Right kidney (tissue), 1 donor: ENCODE measurements around the gene VRK2.
"Not testable (repeated sequence)": the region's sequence is repeated elsewhere in the genome, so short reads cannot be mapped to it uniquely, and the experiment has no call there.

ENCODE experiments used
- DNase-seq: peaks from one replicate; pipeline ENCODE4 v3.0.0-alpha.2; 2016

VRK2 gene

DNA sequence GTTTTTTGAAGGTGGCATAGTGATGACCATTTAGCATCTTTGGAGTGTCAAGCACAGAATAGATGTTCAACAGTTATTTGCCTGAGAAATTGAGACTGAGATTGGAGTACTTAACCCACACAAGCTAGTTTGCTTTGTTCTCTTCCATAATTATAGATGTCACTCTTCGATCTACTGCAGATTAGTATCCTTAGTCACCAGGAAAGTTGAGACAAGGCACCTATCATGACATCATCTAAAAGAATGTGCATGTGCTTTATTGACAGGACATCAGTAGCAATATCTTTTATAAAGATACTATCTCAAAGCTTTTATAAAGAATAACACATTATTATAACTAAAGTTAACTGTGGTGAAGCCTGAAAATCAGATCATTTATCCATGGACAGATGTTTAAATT is 6.4 kb downstream of the VRK2 start:
- no peak for DNase-seq

DNA sequence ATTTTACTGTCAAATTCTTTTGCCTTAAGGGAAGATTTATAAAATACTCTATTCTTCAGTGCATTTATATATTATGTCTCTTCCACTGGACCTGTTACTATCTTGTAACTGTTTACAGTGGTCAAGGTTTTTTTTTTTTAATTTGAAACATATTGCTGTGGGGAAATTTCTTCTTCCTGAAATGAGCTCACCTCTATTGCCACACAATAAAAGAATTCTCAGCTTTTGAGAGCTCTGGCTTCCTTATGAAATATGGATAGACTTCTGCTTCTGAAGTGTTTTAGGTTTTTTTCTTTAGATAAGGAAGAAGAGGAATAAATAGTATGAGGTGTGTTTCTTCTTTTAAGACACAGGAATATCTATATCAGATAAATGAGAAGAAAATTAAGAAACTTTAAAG is 7.7 kb downstream of the VRK2 start:
- DNase-seq, result no peak

DNA sequence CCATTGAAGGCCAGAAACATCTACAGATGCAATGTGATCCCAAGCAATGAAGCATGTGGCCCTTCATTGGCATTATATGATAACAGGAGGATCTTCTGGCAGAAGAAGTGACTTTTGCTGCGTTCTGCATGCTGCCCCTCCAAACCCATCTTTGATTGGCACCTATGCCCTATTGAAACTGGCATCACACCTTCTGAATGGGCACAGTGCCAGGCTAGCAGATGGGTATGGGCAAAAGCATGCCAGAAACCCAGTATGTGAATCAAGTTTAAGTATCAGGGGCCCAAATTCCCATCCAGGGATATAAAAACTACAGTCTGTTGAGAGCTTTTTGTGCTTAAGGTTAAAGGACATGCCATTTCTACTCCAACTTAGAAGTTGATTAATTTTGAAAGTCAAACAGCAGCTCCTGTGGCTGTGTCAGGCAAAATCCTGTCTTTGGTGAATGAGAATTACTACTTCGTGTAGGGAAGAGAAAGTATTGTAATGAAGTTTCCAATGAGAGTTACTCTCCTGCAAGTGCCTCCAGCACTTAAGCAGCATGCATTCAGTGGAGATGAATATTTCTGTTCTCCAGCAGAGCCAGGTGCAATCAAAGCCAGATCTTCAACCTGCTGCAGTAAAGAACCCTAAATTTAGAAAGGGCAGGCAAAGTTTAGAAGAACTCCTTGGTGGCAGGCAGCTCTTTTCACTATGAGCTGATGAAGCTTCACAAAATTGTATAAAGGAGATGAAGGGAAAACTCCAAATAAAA is 8.6 kb downstream of the VRK2 start:
- no peak for DNase-seq

DNA sequence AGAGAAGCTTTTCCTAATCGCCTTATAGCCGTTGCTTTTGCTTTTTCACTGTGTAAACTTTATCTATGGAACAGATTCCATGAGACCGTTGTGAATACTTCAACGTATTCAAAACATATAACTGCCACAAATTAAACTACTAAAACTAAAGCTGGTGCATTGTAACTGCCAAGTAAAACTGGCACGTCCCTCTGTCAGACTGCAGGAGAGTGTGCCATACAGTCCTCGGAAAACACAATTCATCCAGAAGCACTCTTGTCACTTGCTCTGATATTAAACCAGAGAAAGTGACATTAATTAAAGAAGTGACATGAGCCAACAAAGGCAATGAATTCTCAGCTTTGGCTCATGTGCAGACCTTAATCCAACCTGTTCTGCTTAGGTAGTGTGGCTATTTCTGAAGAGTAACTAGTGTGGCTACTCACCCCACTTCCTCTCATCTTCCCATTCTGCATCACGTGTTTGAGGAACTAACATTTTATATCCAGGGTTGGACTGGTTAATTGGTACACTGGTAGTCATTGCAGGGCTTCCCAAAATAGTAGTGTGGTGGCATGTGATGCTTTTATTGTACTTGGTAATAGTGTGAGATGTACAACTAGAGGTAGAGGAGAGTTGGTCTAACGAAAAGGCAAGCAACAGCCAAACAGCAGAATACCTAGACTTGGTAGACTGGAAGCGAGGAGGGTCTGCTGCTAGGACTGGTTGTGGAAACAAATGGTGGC is 9.7 kb downstream of the VRK2 start:
- no peak for DNase-seq

DNA sequence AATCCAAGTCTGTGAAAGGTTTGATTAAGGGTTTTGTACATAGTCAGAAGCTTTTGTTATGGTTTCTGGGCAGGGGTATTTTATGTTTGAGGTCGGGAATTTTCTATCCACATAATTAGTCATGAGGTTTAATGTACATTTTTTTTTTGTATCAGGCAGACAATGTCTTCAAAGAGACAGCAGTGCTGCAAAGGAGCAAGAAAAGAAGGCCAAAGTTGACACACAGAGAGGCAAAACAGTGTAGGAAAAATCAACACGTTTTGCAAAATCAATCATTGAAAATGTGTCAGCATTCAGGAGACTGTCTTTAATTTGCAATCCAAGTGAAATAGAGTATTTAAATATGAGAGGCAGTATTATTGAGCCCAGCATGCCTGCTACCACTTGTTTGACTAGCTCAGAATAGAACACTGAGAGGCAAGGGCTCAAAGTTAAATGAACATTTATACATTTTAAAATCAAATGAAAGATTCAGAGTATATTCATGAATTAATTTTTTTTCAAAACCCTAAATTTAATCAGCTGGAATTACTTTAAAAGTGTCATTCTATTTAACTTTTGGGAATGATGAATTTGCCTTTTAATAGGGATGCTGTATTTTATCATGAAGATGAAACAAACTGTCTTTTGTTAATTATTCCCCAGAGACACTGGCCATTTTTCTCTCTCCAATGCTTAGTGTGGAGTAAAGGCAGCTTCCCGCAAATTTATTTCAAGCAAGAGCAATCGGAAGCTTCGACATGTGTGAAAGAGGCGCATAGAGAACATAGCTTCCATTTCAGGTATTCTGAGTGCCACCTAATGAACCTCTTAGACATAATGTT is 11.3 kb downstream of the VRK2 start:
- no peak for DNase-seq

DNA sequence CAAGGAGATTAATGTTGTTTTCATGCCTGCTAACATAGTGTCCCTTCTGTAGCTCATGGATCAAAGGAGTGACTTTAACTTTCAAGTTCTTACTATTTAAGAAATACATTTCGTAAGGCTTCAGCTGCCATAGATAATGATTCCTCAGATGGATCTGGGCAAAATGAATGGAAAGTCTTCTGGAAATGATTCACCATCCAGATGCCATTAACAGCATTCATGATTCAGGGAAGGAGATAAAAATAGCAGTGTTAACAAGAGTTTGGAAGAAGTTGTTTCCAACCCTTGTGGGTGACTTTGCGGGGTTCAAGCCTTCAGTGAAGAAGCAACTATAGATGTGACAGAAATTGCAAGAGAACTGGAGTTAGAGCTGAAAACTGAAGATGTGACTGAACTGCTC is 17.0 kb downstream of the VRK2 start:
- DNase-seq, result no peak

DNA sequence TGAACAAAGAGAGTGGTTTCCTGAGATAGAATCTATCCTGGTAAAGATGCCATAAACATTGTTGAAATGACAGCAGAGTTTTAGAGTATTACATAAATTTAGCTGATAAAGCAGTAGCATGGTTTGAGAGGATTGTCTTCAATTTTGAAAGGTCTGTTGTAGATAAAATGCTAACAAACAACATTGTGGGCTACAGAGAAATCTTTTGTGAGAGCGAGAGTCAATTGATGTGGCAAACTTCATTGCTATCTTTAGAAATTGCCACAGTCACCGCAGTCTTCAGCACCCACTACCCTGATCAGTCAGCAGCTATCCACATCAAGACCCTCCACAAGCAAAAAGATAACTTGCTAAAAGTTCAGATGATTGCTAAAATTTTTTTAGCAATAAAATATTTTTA is 17.5 kb downstream of the VRK2 start:
- DNase-seq, result no peak

DNA sequence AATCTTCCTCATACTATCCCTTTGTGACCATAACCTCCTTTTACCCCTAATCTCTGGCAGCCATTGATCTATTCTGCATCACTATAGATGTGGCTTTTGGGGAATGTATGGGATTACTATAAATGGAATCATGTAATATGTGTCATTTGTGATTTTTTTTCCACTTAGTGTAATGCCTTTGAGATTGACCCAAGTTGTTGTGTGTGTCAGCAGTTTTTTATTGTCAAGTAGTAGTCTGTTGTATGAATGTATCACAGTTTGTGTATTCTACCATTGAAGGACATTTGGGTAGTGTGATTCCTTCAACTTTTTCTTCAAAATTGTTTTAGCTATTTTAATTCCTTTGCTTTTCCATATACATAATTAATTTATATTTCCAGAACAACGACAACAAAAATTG is 18.6 kb downstream of the VRK2 start:
- DNase-seq, result no peak

DNA sequence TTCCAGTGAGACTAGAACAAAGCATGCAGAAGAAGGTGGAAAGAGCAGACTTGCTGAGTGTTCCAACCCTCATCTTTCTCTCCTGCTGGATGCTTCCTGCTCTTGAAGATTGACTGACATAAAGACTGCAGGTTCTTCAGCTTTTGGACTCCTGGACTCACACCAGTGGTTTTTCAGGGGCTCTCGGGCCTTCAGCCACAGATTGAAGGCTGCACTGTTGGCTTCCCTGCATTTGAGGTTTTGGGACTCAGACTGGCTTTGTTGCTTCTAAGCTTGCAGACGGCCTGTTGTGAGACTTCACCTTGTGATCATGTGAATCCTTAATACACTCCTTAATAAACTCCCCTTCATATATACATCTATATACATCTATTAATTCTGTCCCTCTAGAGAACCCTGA is 20.4 kb downstream of the VRK2 start:
- no peak for DNase-seq

DNA sequence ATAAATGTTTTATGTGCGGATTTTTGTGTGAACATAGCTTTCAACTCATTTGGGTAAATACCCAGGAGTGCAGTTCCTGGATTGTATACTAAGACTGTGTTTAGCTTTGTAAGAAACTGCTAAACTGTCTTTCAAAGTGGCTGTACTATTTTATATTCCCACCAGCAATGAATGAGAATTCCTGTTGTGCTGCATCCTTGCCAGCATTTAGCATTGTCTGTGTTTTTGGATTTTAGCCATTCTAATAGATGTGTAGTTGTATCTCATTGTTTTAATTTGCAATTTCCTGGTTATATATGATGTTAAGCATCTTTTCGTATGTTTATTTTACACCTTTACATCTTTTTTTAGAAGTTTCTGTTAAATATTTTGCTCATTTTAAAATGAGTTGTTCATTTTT is 24.2 kb downstream of the VRK2 start:
- no peak for DNase-seq

DNA sequence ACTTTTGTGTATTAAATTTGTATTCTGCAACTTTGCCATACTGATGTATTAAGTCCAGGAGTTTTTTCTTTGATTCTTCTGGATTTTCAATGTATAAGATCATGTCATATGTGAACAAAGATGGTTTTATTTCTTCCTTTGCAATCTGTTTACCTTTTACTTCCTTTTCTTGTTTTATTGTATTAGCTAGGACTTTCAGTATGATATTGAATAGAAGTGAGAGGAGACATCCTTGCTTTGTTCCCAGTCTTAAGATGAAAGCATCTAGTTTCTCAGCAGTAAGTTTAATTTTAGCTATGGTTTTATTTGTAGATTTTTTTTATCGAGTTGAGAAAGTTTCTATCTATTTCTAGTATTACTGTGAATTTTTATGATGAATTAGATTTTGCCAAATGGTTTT is 25.5 kb downstream of the VRK2 start:
- no peak for DNase-seq

DNA sequence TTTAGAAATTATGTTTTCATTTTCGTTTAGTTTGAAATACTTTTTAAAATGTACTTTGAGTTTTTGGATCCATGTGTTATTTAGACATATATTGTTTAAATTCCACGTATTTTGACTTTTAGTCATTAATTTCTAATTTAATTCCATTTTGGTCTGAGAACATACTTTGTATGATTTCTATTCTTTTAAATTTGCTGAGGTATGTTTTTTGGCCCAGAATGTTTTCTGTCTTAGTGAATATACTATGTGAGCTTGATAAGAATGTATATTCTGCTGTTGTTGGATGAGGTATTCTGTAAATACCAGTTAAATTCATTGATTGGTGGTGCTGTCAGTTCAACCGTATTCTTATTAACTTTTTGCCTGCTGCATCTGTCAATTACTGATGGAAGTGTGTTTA is 26.4 kb downstream of the VRK2 start:
- DNase-seq, result no peak

DNA sequence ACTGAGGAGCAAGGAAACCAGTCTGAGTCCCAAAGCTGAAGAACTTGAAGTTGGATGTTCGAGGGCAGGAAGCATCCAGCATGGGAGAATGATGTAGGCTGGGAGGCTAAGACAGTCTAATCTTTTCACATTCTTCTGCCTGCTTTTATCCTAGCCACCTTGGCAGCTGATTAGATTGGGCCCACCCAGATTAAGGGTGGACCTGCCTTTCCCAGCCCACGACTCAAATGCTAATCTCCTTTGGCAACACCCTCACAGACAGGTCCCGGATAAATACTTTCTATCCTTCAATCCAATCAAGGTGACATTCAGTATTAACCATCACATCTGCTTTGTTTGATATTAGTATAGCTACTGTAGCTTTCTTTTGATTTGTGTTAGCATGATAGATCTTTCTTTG is 27.1 kb downstream of the VRK2 start:
- no peak for DNase-seq

DNA sequence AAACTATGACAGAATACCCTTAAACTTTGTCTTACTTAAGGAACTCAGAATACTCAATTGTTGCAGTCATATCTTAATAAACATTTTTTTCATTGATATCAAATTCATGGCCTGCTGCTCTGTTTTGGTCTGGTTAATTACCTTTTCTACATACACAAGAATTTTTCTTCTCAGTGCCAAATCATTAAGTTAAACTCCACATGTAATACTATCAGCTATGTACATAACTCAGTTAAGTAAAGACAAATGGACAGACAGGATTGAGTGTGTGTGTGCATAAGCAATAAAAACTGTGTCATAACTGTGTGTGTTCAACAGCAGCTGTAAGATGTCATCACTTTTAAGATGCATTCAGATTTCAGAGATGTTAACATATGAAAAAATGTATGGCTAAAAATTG is 34.4 kb downstream of the VRK2 start:
- no peak for DNase-seq

DNA sequence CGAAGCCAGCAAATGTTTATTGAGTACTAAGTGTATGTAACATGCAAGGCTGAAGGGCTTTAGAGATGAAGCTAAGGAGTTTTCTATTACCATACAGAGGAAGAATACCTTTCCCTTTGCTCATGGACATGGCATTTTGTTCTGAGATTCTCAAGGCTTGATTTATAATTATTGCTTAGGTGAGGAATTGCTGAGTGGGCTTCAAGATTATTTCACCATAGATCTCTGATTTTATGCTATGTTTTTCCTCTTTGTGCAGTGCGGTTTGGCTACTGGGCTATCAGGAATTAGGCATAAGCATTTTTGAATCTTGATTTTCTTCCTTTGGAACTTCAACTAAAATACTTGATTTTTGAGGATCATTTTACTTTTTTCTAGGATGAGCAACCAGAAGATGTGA is 42.5 kb downstream of the VRK2 start:
- no peak for DNase-seq

DNA sequence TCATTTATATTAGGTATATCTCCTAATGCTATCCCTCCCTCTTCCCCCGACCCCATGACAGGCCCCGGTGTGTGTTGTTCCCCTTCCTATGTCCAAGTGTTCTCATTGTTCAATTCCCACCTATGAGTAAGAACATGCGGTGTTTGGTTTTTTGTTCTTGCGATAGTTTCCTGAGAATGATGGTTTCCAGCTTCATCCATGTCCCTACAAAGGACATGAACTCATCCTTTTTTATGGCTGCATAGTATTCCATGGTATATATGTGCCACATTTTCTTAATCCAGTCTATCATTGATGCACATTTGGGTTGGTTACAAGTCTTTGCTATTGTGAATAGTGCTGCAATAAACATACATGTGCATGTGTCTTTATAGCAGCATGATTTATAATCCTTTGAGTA is 46.2 kb downstream of the VRK2 start:
- DNase-seq, result not testable (repeated sequence)

DNA sequence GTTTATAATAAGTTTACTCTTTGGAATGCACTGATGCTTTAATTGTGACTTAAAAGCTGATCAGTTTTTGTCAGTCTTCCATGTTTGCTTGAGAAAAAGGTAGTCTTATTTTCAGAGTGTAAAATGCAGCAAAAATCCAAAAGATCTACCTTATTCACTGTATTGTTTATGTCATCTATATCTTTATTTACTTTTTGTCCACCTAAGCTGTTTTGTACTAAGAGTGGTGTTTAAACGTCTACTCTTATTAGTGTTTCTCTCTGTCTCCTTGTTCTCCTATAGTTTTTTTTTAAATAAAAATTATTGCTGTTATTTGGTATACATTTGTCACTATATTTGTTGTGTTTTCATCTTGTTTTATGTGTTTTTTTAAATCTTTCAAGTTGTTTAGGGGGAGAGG is 50.4 kb downstream of the VRK2 start:
- no peak for DNase-seq

DNA sequence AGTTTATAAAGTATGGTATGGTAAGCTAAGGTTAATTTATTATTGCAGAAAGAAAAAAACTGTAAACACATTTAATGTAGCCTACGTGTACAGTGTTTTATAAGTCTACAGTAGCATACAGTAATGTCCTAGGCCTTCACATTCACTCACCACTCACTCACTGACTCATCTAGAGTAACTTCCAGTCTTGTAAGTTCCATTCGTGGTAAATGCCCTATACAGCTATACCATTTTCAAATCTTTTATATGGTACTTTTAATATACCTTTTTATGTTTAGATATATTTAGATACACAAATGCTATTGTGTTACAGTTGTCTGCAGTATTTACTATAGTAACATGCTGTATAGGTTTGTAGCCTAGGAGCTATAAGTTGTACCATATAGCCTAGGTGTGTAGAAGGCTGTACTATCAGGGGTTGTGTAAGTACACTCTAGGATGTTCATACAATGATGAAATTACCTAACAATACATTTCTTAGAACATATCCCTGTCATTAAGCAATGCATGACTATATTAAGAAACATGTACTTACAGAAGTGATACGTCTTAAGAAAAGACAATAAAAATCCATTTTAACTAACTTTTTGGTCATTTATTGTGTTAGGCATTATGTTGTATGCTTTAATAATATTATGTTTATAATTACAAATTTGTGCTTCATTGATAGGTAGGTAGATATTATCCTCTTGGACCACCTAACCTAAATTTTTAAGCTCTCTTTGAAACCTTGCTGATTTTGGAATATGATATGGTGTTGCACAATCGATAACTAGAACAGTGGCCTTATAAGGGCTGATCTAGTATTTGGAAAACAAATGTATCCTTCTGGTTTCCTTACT is 51.9 kb downstream of the VRK2 start:
- no peak for DNase-seq

DNA sequence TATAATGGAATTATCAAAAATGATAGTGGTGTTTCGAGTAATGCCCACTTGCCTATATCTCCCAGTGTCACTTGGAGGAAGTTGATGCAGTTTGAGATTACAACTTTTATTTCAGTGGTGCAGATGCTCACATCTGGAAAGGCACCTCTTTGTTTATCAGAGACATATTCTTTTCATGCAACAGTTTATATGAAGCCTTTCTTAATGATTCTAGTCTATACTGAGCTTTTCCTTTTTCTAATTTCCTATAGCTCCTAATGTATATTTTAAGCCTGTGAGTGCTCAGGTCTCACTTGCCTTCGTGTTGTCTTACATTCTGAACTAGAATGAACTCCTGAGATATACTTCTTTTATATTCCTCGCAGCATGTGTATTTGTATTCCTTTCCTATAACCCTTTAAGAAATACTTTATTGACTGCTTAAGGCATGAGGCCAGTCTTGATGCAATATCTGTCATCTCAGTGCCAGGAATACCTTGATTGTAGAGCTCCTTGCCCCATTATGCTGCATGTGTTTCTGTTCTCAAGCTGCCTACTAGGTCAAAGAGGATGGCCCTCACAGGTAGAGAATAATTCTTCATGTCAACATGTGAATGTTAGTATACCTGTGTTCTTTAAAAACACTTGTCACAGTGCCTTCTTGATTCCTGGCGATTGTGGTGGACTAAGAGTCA is 52.6 kb downstream of the VRK2 start:
- DNase-seq, result no peak

DNA sequence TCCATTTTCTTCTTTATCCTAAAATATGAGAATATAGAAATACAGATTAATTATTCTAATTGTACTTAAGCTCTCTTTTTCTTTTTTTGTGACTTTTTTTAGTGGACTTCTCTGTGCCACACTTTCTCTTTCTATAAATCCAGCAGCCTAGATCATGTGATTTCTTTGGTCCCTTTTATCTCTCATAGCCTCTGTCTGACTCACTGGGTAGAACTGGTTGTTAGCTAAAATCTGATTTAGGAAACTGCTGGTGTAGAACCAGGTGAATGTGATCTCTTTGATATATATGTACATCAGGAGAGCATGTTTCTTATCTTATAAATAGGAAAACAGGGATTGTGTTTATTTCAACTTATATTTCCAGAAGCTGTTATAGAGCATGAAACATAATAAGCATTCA is 54.9 kb downstream of the VRK2 start:
- DNase-seq, result no peak

DNA sequence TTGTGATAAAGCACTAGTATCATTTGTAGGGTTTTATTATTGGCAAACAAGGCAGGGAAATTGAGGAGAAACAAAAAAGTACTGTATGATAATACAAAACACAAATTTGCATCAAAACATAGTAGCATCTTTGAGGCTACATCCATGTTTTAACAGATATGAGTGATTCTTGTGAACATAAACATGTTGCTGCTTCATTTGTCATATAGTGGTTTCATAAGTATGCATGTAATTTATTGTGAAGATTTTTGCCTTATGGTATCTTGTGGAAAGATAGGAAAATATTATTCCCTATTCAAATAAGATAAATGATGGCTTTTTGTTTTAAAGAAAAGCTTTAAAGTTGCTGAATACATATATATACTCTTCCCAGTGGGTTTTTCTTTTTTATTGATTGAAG is 60.3 kb downstream of the VRK2 start:
- DNase-seq, result no peak
